ENCODE measurements around the gene CCKAR.

The CCKAR gene

DNA sequence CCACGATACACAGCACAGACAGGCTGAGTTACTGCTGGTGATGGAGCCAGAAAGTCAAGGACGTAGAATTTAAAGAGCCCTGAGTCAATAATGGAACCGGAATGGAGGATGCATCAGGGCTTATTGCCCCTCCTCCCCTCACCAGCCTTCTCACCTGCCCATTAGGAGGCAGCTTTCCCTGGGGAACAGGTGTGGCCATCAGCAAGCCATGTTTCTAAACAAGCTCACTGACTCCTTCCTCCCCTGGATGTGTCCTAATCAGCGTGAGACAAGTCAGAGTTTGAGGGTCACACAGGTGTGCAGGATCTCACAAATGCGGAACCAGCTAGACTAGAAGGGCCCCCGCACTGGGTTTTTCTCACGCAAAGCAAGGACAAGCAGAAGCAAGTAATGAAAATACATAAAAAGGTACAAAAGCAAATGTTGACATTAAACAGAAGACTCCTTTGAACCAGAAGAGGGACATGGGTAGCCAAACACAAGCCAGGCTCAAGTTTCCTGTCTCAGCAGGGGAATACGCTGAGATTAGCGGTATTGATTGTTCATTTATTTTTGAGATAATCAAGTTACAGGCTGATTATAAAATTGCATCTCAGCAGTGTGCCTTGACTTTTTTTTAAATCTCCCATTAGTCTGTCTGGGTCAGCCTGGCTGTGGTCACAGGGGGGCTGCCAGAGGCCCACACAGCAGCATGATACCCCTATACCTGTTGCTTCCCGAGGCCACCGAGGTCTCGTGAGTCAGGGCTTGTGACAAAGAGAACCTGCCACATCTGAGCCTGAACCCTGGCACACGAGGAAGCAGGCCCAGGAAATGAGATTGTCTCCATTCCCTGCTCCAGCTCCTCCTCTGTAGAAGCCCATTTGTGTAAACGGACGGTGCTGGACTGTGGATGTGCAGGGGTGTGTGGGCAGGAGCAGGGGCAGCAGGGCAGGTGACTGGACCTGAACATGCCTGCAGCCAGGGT is 37.4 kb downstream of the CCKAR start:
- TF ChIP-seq, protein P1, sequence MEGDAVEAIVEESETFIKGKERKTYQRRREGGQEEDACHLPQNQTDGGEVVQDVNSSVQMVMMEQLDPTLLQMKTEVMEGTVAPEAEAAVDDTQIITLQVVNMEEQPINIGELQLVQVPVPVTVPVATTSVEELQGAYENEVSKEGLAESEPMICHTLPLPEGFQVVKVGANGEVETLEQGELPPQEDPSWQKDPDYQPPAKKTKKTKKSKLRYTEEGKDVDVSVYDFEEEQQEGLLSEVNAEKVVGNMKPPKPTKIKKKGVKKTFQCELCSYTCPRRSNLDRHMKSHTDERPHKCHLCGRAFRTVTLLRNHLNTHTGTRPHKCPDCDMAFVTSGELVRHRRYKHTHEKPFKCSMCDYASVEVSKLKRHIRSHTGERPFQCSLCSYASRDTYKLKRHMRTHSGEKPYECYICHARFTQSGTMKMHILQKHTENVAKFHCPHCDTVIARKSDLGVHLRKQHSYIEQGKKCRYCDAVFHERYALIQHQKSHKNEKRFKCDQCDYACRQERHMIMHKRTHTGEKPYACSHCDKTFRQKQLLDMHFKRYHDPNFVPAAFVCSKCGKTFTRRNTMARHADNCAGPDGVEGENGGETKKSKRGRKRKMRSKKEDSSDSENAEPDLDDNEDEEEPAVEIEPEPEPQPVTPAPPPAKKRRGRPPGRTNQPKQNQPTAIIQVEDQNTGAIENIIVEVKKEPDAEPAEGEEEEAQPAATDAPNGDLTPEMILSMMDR (IDR thresholded peaks at IDR 0.05; ENCODE audit: borderline replicate concordance, insufficient read depth, low read depth, low read length), result no peak

DNA sequence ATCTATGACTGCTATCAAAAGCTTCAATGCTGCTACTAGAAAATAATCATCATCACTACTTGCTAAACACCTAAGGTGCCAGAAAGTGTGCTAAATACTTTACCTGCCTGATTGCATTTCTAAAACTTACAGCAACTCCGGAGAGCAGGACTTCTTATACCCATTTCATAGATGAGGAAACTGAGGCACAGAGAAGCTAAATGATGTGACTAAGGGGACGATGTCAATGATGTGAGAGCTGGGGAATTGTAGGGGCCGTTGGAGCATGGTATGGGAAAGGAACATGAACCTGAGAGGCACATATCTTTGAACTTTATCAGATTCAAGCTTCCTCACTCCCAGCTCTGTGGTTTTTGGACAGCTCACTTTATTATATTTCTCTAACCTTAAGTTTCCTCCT is 38.7 kb downstream of the CCKAR start:
- TF ChIP-seq, protein P1 (IDR thresholded peaks at IDR 0.05; ENCODE audit: borderline replicate concordance, insufficient read depth, low read depth, low read length), result no peak
- H3K4me3 ChIP-seq (ENCODE audit: low read depth, low read length), result no peak overlapping the region

More for the DNA sequence above, 37.4 kb downstream of the CCKAR start:
- no peak overlapping the region for H3K4me3 ChIP-seq (ENCODE audit: low read depth, low read length)

DNA sequence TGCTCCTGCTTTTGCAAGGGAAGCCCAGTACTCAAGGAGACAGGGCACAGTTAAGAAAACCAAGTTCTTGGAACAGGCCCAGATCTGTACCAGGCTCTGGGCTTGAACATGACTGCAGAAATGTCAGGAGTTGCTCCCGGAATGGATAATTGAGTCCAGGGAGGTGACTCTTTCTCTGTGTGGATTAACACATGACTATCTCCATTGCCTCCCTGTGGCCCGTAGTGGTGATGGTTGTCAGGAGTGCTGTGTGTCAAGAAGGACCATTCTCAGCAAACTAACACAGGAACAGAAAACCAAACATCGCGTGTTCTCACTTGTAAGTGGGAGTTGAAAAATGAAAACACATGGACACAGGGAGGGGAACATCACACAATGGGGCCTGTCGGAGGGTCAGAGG is 39.9 kb downstream of the CCKAR start:
- TF ChIP-seq, protein P1 (IDR thresholded peaks at IDR 0.05; ENCODE audit: borderline replicate concordance, insufficient read depth, low read depth, low read length), result no peak
- no peak overlapping the region for H3K4me3 ChIP-seq (ENCODE audit: low read depth, low read length)

- TF ChIP-seq, protein P1 (IDR thresholded peaks at IDR 0.05; ENCODE audit: borderline replicate concordance, insufficient read depth, low read depth, low read length), result no peak
- no peak overlapping the region for H3K4me3 ChIP-seq (ENCODE audit: low read depth, low read length)
Observed at GRCh38 chr4:26447378-26447777, 42.9 kb downstream of the CCKAR start.

GRCh38 chr4:26441771-26442170 is 48.5 kb downstream of the CCKAR start:
- no peak overlapping the region for H3K4me3 ChIP-seq (ENCODE audit: low read depth, low read length)
- TF ChIP-seq, protein P1 (IDR thresholded peaks at IDR 0.05; ENCODE audit: borderline replicate concordance, insufficient read depth, low read depth, low read length), result no peak

- TF ChIP-seq, protein P1 (IDR thresholded peaks at IDR 0.05; ENCODE audit: borderline replicate concordance, insufficient read depth, low read depth, low read length), result no peak
- no peak overlapping the region for H3K4me3 ChIP-seq (ENCODE audit: low read depth, low read length)
Observed at GRCh38 chr4:26441102-26441501, 49.2 kb downstream of the CCKAR start.
